MCF 10A (cell line): ENCODE results near the gene NHLRC4. TPM values are rescaled to one million over a fixed set of nuclear protein-coding genes. Genes with fewer than 3 reads are reported as not detected.
A peak's percentile ranks its signal among the peaks of the same experiment; 100 is the strongest.

Source experiments
- BruUV-seq: library from RNA; stranded (reverse); fragments of 400-500 nt; replicated peaks from 2 replicates; lab custom pipeline; 2021; lab: Mats Ljungman, UMichigan
- CTCF ChIA-PET: fragments of 300-600 bp; sonication (Branson Sonifier 250); formaldehyde crosslinking; extraction: SDS; loops from one replicate; lab custom pipeline; 2021; ENCODE audit warnings: antibody characterized with exemption, inconsistent platforms; lab: Yijun Ruan, JAX
- POLR2A ChIA-PET: fragments of 300-600, 350-650 bp; sonication (Branson Sonifier 250); formaldehyde crosslinking; extraction: SDS; loops from one replicate; lab custom pipeline; 2020; ENCODE audit warnings: antibody characterized with exemption, inconsistent platforms; lab: Yijun Ruan, JAX
- DNase-seq: peaks from one replicate; pipeline ENCODE4 v3.0.0-alpha.2; 2018; ENCODE audit not compliant: unreplicated experiment
- H3K27ac Mint-ChIP-seq: one replicate; pipeline ENCODE4 v1.8.0; 2022; ENCODE audit warnings: mild to moderate bottlenecking, low read depth, mixed read lengths; ENCODE audit not compliant: unreplicated experiment
- H3K27me3 Mint-ChIP-seq: one replicate; pipeline ENCODE4 v1.8.0; 2022; ENCODE audit warnings: mixed read lengths; ENCODE audit not compliant: insufficient read depth, unreplicated experiment
- H3K36me3 Mint-ChIP-seq: one replicate; pipeline ENCODE4 v1.8.0; 2022; ENCODE audit warnings: mild to moderate bottlenecking, moderate library complexity, mixed read lengths; ENCODE audit not compliant: insufficient read depth, unreplicated experiment
- H3K4me1 Mint-ChIP-seq: one replicate; pipeline ENCODE4 v1.8.0; 2022; ENCODE audit warnings: mixed read lengths; ENCODE audit not compliant: insufficient read depth, unreplicated experiment
- H3K4me3 Mint-ChIP-seq: one replicate; pipeline ENCODE4 v1.8.0; 2022; ENCODE audit warnings: mild to moderate bottlenecking, moderate library complexity, mixed read lengths; ENCODE audit not compliant: unreplicated experiment
- H3K9me3 Mint-ChIP-seq: one replicate; pipeline ENCODE4 v1.8.0; 2022; ENCODE audit warnings: mixed read lengths; ENCODE audit not compliant: unreplicated experiment
- CTCF ChIP-seq: fragments of 200-600 bp; IDR thresholded peaks from one replicate; pipeline ENCODE4 v1.8.0; 2022; ENCODE audit warnings: antibody characterized with exemption, mild to moderate bottlenecking; ENCODE audit not compliant: unreplicated experiment
- intact Hi-C: fragments of 100-400 bp; cut with micrococcal nuclease; formaldehyde crosslinking; loops from 2 replicates; pipeline ENCODE4 v1.14.1; 2022
- total RNA-seq: library from RNA; stranded (reverse); gene quantifications from 2 replicates; pipeline ENCODE4 v1.2.3, GENCODE V29; 2022

The NHLRC4 gene
- total RNA-seq, 1 experiment from 2014 or later = not detected

- Mint-ChIP-seq H3K4me1 (peaks cover 8% of the 10 kb centered on the region), H3K36me3 (peaks cover 2% of the 10 kb centered on the region), H3K27me3 (no peaks in the 10 kb centered on the region), H3K27ac (peak within 1 kb of the TSS; percentile 82), H3K4me3 (peak within 1 kb of the TSS; percentile 72), H3K9me3 (no peaks in the 10 kb centered on the region)
- ChIA-PET CTCF (no interaction called here), POLR2A (interaction anchor here (0.8 to 2.8 kb wide), 7 partner anchors 13 to 52 kb away, joined by 4 to 23 read pairs (median 5); partner anchors contain the start of gene CAPN15)
- no peak for TF ChIP-seq CTCF
- DNase-seq = peak; percentile 45
- intact Hi-C loops = no loop called here
- BruUV-seq = no TSS peak
These were observed 2.8 kb downstream of the NHLRC4 start, which contains the start of gene PIGQ for GRCh38 chr16:569445-570254. Gene PIGQ (plus strand): TSS chr16:569968. CDS start chr16:574075, 4,107 bp downstream.

- peaks cover 13% of the 10 kb centered on the region for H3K36me3 Mint-ChIP-seq
- peaks cover 8% of the 10 kb centered on the region for H3K4me1 Mint-ChIP-seq
- BruUV-seq = no TSS peak
- no peaks in the 10 kb centered on the region for H3K9me3 Mint-ChIP-seq
- no peaks in the 10 kb centered on the region for H3K27me3 Mint-ChIP-seq
- POLR2A ChIA-PET = no interaction called here
- H3K27ac Mint-ChIP-seq = no peak overlapping the region
- TF ChIP-seq CTCF = no peak
- H3K4me3 Mint-ChIP-seq = no peak overlapping the region
- no peak for DNase-seq
- CTCF ChIA-PET = interaction anchor here (0.5 kb wide), 1 partner anchor 909 kb away, joined by 3 read pairs; no protein-coding TSS in a partner anchor
- intact Hi-C loops = no loop called here
These were observed 6.3 kb downstream of the NHLRC4 start for GRCh38 chr16:572865-573650.

DNA sequence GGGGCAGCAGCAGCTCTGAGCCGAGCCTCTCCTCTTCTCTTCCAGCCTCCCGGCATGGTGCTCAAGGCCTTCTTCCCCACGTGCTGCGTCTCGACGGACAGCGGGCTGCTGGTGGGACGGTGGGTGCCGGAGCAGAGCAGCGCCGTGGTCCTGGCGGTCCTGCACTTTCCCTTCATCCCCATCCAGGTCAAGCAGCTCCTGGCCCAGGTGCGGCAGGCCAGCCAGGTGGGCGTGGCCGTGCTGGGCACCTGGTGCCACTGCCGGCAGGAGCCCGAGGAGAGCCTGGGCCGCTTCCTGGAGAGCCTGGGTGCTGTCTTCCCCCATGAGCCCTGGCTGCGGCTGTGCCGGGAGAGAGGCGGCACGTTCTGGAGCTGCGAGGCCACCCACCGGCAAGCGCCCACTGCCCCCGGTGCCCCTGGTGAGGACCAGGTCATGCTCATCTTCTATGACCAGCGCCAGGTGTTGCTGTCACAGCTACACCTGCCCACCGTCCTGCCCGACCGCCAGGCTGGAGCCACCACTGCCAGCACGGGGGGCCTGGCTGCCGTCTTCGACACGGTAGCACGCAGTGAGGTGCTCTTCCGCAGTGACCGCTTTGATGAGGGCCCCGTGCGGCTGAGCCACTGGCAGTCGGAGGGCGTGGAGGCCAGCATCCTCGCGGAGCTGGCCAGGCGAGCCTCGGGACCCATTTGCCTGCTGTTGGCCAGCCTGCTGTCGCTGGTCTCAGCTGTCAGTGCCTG lies 7.4 kb downstream of the NHLRC4 start:
- DNase-seq = no peak
- intact Hi-C loops = no loop called here
- Mint-ChIP-seq H3K4me3 (no peak overlapping the region), H3K9me3 (no peaks in the 10 kb centered on the region), H3K36me3 (peaks cover 13% of the 10 kb centered on the region), H3K27ac (no peak overlapping the region), H3K27me3 (no peaks in the 10 kb centered on the region), H3K4me1 (peaks cover 8% of the 10 kb centered on the region)
- BruUV-seq = no TSS peak
- ChIA-PET CTCF (no interaction called here), POLR2A (no interaction called here)
- TF ChIP-seq CTCF = no peak
